ENCODE data around the gene TRERF1. TPM values are rescaled to one million over a fixed set of nuclear protein-coding genes. Genes with fewer than 3 reads are reported as not detected.
"Not testable (repeated sequence)": the region's sequence is repeated elsewhere in the genome, so short reads cannot be mapped to it uniquely, and the experiment has no call there.

Gene TRERF1
- total and polyA plus RNA-seq, 3 donors from 2014 or later: 13.7 to 49.1 (median 40.4) TPM

DNA sequence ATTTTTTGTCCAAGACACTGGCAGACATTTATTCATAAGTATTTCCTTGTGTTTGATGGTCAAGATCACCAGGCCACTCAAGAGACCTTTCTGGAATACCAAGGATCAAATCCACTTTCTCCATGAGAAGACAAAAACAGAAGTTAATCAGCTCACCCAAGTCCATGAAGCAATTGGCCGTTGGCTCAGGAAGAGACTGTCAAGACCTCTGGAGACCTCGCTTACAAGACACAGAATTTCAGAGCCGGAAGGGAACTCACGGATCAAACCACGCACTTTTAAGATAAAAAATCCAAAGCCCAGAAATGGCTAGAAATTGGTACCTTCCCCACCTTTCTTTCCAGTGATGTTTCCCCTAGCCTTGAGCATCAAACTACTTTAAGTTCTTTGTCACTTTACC, 3.3 kb downstream of the TRERF1 start:
- H3K4me3 ChIP-seq: peak overlapping the region in 1 of 2 donors; percentile 23
- H3K4me1 ChIP-seq: peaks cover 31% of the 10 kb centered on the region
- no peak for DNase-seq
- no peaks in the 10 kb centered on the region for H3K27me3 ChIP-seq
- no peaks in the 10 kb centered on the region for H3K9me3 ChIP-seq
- H3K36me3 ChIP-seq (ENCODE audit: low read depth, missing control alignments): no peaks in the 10 kb centered on the region
- intact Hi-C loops (cut with DNase I; ENCODE audit: low total_unique reads): no loop called here
- H3K27ac ChIP-seq: peak overlapping the region; percentile 39 to 83
- WGBS, 2 donors: 44% methylated on average over 5 of the region's 5 CpGs
- TF ChIP-seq POLR2A (IDR thresholded peaks at IDR 0.05): no peak
- TF ChIP-seq, protein P1, sequence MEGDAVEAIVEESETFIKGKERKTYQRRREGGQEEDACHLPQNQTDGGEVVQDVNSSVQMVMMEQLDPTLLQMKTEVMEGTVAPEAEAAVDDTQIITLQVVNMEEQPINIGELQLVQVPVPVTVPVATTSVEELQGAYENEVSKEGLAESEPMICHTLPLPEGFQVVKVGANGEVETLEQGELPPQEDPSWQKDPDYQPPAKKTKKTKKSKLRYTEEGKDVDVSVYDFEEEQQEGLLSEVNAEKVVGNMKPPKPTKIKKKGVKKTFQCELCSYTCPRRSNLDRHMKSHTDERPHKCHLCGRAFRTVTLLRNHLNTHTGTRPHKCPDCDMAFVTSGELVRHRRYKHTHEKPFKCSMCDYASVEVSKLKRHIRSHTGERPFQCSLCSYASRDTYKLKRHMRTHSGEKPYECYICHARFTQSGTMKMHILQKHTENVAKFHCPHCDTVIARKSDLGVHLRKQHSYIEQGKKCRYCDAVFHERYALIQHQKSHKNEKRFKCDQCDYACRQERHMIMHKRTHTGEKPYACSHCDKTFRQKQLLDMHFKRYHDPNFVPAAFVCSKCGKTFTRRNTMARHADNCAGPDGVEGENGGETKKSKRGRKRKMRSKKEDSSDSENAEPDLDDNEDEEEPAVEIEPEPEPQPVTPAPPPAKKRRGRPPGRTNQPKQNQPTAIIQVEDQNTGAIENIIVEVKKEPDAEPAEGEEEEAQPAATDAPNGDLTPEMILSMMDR (IDR thresholded peaks at IDR 0.05): no peak

DNA sequence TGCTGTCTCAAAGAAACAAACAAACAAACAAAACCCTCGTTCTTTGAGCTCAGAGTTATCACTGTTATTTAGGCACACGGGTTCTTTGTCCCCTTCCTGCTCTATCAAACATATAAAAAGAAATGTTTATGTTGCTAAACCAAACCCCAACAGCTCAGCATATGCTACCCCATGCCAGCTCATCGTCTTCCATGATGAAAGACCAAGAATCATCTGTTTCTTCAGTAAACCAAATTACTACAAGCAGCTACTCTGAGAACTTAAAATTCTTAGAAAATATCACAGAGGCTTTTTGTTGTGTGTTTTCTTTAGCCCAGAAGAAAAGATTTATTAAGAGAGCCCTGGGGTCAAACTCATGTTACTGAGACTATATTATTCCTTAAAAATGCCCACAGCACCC, 4.7 kb downstream of the TRERF1 start:
- intact Hi-C loops (cut with DNase I; ENCODE audit: low total_unique reads): no loop called here
- Histone ChIP-seq H3K4me3 (no peak overlapping the region), H3K9me3 (no peaks in the 10 kb centered on the region), H3K27ac (peak overlapping the region in 1 of 2 donors; percentile 35), H3K4me1 (peaks cover 45% of the 10 kb centered on the region), H3K36me3 (ENCODE audit: low read depth, missing control alignments) (no peaks in the 10 kb centered on the region), H3K27me3 (no peaks in the 10 kb centered on the region)
- TF ChIP-seq POLR2A (IDR thresholded peaks at IDR 0.05): no peak
- TF ChIP-seq, protein P1 (IDR thresholded peaks at IDR 0.05): no peak
- DNase-seq: no peak
- WGBS, 2 donors: 60 to 83% methylated on average over 3 of the region's 3 CpGs

- H3K27me3 ChIP-seq: no peaks in the 10 kb centered on the region
- H3K36me3 ChIP-seq (ENCODE audit: low read depth, missing control alignments): no peaks in the 10 kb centered on the region
- no peaks in the 10 kb centered on the region for H3K9me3 ChIP-seq
- TF ChIP-seq, protein P1 (IDR thresholded peaks at IDR 0.05): no peak
- no peak for TF ChIP-seq POLR2A (IDR thresholded peaks at IDR 0.05)
- H3K4me3 ChIP-seq: no peak overlapping the region
- WGBS, 2 donors: 92 to 96% methylated on average over 5 of the region's 5 CpGs
- intact Hi-C loops (cut with DNase I; ENCODE audit: low total_unique reads): no loop called here
- peaks cover 51% of the 10 kb centered on the region for H3K4me1 ChIP-seq
- no peak for DNase-seq
- H3K27ac ChIP-seq: peak overlapping the region in 1 of 2 donors; percentile 35
Observed at GRCh38 chr6:42446370-42446769, 5.4 kb downstream of the TRERF1 start.

DNA sequence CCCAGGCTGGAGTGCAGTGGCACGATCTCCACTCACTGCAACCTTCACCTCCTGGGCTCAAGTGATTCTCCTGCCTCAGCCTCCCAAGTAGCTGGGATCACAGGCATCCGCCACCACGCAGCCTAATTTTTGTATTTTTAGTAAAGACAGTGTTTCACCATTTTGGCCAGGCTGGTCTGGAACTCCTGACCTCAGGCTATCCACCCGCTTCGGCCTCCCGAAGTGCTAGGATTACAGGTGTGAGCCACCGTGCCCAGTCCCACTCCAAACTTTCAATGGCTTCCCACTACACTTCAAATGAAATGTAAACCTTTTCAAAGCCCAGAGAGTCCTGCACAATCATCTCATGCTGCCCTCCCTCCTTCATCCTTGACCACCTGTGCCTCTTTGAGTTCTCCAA, 5.8 kb downstream of the TRERF1 start:
- H3K27me3 ChIP-seq; intact Hi-C loops (cut with DNase I; ENCODE audit: low total_unique reads); DNase-seq; H3K4me3 ChIP-seq; H3K36me3 ChIP-seq (ENCODE audit: low read depth, missing control alignments); H3K9me3 ChIP-seq: not testable (repeated sequence)
- 96 to 100% methylated on average over 7 of the region's 7 CpGs for WGBS, 2 donors
- Histone ChIP-seq H3K27ac (peak overlapping the region in 1 of 2 donors; percentile 35), H3K4me1 (peaks cover 55% of the 10 kb centered on the region)

GRCh38 chr6:42443312-42444060, 8.2 kb downstream of the TRERF1 start:
- Histone ChIP-seq H3K27ac (peak overlapping the region; percentile 74 to 83), H3K4me3 (no peak overlapping the region), H3K4me1 (peaks cover 69% of the 10 kb centered on the region), H3K27me3 (no peaks in the 10 kb centered on the region), H3K9me3 (no peaks in the 10 kb centered on the region), H3K36me3 (ENCODE audit: low read depth, missing control alignments) (no peaks in the 10 kb centered on the region)
- 27 to 42% methylated on average over 11 of the region's 11 CpGs for WGBS, 2 donors
- intact Hi-C loops (cut with DNase I; ENCODE audit: low total_unique reads): no loop called here
- peak; percentile 74 for DNase-seq
- TF ChIP-seq, protein P1 (IDR thresholded peaks at IDR 0.05): no peak
- no peak for TF ChIP-seq POLR2A (IDR thresholded peaks at IDR 0.05)

Data from testis (tissue), 3 donors.